Measurements from ENCODE around the gene OSBPL2. TPM values are rescaled to one million over a fixed set of nuclear protein-coding genes. Genes with fewer than 3 reads are reported as not detected.

OSBPL2 gene
- total and polyA plus RNA-seq, 2 experiments from 2014 or later = 16.6 to 31.2 TPM

- TF ChIP-seq, protein P1, sequence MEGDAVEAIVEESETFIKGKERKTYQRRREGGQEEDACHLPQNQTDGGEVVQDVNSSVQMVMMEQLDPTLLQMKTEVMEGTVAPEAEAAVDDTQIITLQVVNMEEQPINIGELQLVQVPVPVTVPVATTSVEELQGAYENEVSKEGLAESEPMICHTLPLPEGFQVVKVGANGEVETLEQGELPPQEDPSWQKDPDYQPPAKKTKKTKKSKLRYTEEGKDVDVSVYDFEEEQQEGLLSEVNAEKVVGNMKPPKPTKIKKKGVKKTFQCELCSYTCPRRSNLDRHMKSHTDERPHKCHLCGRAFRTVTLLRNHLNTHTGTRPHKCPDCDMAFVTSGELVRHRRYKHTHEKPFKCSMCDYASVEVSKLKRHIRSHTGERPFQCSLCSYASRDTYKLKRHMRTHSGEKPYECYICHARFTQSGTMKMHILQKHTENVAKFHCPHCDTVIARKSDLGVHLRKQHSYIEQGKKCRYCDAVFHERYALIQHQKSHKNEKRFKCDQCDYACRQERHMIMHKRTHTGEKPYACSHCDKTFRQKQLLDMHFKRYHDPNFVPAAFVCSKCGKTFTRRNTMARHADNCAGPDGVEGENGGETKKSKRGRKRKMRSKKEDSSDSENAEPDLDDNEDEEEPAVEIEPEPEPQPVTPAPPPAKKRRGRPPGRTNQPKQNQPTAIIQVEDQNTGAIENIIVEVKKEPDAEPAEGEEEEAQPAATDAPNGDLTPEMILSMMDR (conservative IDR thresholded peaks at IDR 0.05; ENCODE audit: low read depth in 2 of 2) = no peak
- TF ChIP-seq ZNF331 (CRISPR knock-in tag; IDR thresholded peaks at IDR 0.05; ENCODE audit: low read depth) = no peak
- TF ChIP-seq CREB1 (CRISPR knock-in tag; IDR thresholded peaks at IDR 0.05; ENCODE audit: low read depth) = no peak
- TF ChIP-seq, protein P2, sequence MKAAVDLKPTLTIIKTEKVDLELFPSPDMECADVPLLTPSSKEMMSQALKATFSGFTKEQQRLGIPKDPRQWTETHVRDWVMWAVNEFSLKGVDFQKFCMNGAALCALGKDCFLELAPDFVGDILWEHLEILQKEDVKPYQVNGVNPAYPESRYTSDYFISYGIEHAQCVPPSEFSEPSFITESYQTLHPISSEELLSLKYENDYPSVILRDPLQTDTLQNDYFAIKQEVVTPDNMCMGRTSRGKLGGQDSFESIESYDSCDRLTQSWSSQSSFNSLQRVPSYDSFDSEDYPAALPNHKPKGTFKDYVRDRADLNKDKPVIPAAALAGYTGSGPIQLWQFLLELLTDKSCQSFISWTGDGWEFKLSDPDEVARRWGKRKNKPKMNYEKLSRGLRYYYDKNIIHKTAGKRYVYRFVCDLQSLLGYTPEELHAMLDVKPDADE (IDR thresholded peaks at IDR 0.05) = no peak
Observed at GRCh38 chr20:62253398-62253797, 15.1 kb downstream of the OSBPL2 start (continued).

- Mint-ChIP-seq H3K9me3 (no peaks in the 10 kb centered on the region; the same call in 2 of the 3 replicates), H3K4me1 (peaks cover 10% of the 10 kb centered on the region), H3K27ac (peak overlapping the region; percentile 67), H3K27me3 (ENCODE audit: insufficient read depth, low read depth, poor library complexity) (peaks cover 12% of the 10 kb centered on the region), H3K4me3 (no peak overlapping the region), H3K36me3 (ENCODE audit: low read depth) (peaks cover 4% of the 10 kb centered on the region; the same call in 2 of the 3 replicates)
- Histone ChIP-seq H3K27me3 (ENCODE audit: insufficient read depth) (no peaks in the 10 kb centered on the region), H3K9me2 (ENCODE audit: insufficient read depth) (no peaks in the 10 kb centered on the region), H2AFZ (no peak overlapping the region), H3K4me3 (no peak overlapping the region), H3K36me3 (ENCODE audit: insufficient read depth) (no peaks in the 10 kb centered on the region), H3K79me2 (replicated peaks; ENCODE audit: insufficient read depth) (peaks cover 67% of the 10 kb centered on the region), H3K4me2 (no peak overlapping the region), H3F3A (replicated peaks; ENCODE audit: low read depth) (0 out of 2 replicates have a peak, but pooled peaks cover 9% of the 10 kb centered on the region), H4K20me1 (replicated peaks; ENCODE audit: insufficient read depth) (peaks cover 16% of the 10 kb centered on the region), H3K4me1 (ENCODE audit: insufficient read depth) (no peaks in the 10 kb centered on the region), H3K27ac (ENCODE audit: low read depth) (peak overlapping the region; percentile 74; the same call in 1 of the 2 replicates)
- TF ChIP-seq, protein P1 (conservative IDR thresholded peaks at IDR 0.05; ENCODE audit: low read depth in 2 of 2) = no peak
- peak; percentile 60 for ATAC-seq
- peak; percentile 36 for DNase-seq (ENCODE audit: low spot score)
Observed at GRCh38 chr20:62254021-62254724, 15.9 kb downstream of the OSBPL2 start.

- H3K9me3 Mint-ChIP-seq = no peaks in the 10 kb centered on the region; the same call in 2 of the 3 replicates
- Histone ChIP-seq H3K36me3 (ENCODE audit: insufficient read depth) (no peaks in the 10 kb centered on the region; the same call in 1 of the 2 replicates), H3K4me2 (no peak overlapping the region), H3K27me3 (ENCODE audit: insufficient read depth) (no peaks in the 10 kb centered on the region), H3K27ac (ENCODE audit: low read depth) (no peak overlapping the region), H4K20me1 (replicated peaks; ENCODE audit: insufficient read depth) (peaks cover 16% of the 10 kb centered on the region), H3F3A (replicated peaks; ENCODE audit: low read depth) (0 out of 2 replicates have a peak, but pooled peaks cover 9% of the 10 kb centered on the region), H3K4me1 (ENCODE audit: insufficient read depth) (no peaks in the 10 kb centered on the region), H3K9me2 (ENCODE audit: insufficient read depth) (no peaks in the 10 kb centered on the region), H3K79me2 (replicated peaks; ENCODE audit: insufficient read depth) (peaks cover 49% of the 10 kb centered on the region), H3K4me3 (no peak overlapping the region), H2AFZ (no peak overlapping the region)
- ATAC-seq = no peak
- peaks cover 14% of the 10 kb centered on the region for H3K36me3 Mint-ChIP-seq (ENCODE audit: low read depth)
- no peak for DNase-seq (ENCODE audit: low spot score)
- H3K4me3 Mint-ChIP-seq = no peak overlapping the region
- H3K27ac Mint-ChIP-seq = no peak overlapping the region
- peaks cover 10% of the 10 kb centered on the region for H3K4me1 Mint-ChIP-seq
- TF ChIP-seq STAT1 (IDR thresholded peaks at IDR 0.05; ENCODE audit: unreplicated experiment) = no peak
- TF ChIP-seq CREB1 (CRISPR knock-in tag; IDR thresholded peaks at IDR 0.05; ENCODE audit: low read depth) = no peak
- TF ChIP-seq EZH2phosphoT487 (IDR thresholded peaks at IDR 0.05; ENCODE audit: unreplicated experiment) = no peak
- peaks cover 7% of the 10 kb centered on the region for H3K27me3 Mint-ChIP-seq (ENCODE audit: insufficient read depth, low read depth, poor library complexity)
Observed at GRCh38 chr20:62255976-62256375, 17.7 kb downstream of the OSBPL2 start.

All from GM23338 (cell line).